ENCODE measurements around the gene FBF1.

- no peak for TF ChIP-seq CTCF (IDR thresholded peaks at IDR 0.05)
- TF ChIP-seq POLR2A (IDR thresholded peaks at IDR 0.05), result no peak
These were observed 42.8 kb upstream of the FBF1 start for GRCh38 chr17:75983501-75984181.

All from adrenal gland (tissue), 5 donors.